Subcutaneous abdominal adipose tissue (tissue), 5 donors: ENCODE data around the gene DPP6.

Experiments used
- H3K27ac ChIP-seq: one replicate; pipeline ENCODE4 v1.7.0; 2013; ENCODE audit warnings: low read depth, mild to moderate bottlenecking, inconsistent platforms, low read length, moderate library complexity
- H3K27me3 ChIP-seq, 5 donors: one replicate each; pipeline ENCODE4 v1.7.0; 2013; ENCODE audit warnings: low read length in 5 of 5, inconsistent platforms in 1 of 5; ENCODE audit not compliant: control insufficient read depth in 5 of 5, insufficient read depth in 4 of 5
- H3K36me3 ChIP-seq, 5 donors: one replicate each; pipeline ENCODE4 v1.7.0; 2013; ENCODE audit warnings: low read length in 5 of 5; ENCODE audit not compliant: control insufficient read depth in 5 of 5, insufficient read depth in 5 of 5
- H3K4me1 ChIP-seq, 5 donors: one replicate each; pipeline ENCODE4 v1.7.0; 2013; ENCODE audit warnings: low read length in 5 of 5, mild to moderate bottlenecking in 3 of 5, moderate library complexity in 1 of 5; ENCODE audit not compliant: control insufficient read depth in 5 of 5, insufficient read depth in 5 of 5
- H3K4me3 ChIP-seq, 5 donors: one replicate each; pipeline ENCODE4 v1.7.0; 2013; ENCODE audit warnings: low read length in 5 of 5, low read depth in 1 of 5
- H3K9ac ChIP-seq, 5 donors: one replicate each; pipeline ENCODE4 v1.7.0; 2013; ENCODE audit warnings: low read length in 5 of 5, mild to moderate bottlenecking in 4 of 5, moderate library complexity in 3 of 5
- H3K9me3 ChIP-seq, 5 donors: one replicate each; pipeline ENCODE4 v1.7.0; 2013; ENCODE audit warnings: low read length in 5 of 5; ENCODE audit not compliant: control insufficient read depth in 5 of 5
- donor health status: healthy.
- donor health status: healthy.
- donor health status: healthy.
- donor health status: healthy.
- donor health status: healthy.

DPP6 gene

DNA sequence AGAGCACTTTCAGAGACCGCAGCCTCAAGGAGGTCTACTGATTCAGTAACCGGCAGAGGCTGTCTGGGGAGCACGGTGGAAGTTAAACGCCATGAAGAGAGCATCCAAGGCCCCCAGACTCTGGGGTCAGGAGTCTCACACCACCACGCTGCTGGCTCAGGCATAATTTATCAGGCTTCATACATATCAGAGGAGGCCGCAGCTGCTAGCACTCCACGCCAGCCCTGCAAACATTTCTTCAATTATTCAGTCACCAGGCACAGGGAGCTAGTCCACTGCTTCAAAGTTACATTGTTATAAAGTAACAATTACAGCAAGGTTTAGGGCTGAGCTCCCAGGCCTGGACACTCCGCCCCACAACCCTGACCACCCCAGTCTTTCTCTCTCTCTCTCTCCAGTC is 852.9 kb downstream of the DPP6 start:
- no peak overlapping the region for H3K4me3 ChIP-seq
- peaks cover 0 to 20% (median 11%) of the 10 kb centered on the region in 5 donors for H3K27me3 ChIP-seq
- H3K27ac ChIP-seq: no peak overlapping the region

DNA sequence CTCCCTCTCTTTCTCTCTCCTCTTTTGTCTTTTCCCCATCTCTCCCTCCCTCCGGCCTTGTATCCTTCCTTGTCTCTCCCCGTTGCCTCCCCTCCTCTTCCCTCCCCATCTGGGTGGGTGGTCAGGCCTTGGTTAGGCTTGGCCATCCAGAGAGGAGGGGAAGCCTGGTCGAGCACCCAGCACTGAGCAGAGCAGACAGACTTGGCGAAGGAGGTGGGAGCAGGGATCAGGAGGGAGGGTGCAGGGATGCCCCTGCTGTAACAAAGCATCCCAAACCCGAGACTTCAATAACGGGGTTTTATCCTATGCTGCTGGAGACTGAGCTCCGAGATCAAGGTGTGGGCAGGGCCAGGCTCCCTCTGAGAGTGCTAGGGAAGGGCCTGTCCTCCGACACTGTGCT is 853.4 kb downstream of the DPP6 start:
- Histone ChIP-seq H3K9ac (no peak overlapping the region), H3K27me3 (peaks cover 0 to 20% (median 14%) of the 10 kb centered on the region in 5 donors), H3K36me3 (no peaks in the 10 kb centered on the region), H3K4me1 (no peaks in the 10 kb centered on the region), H3K9me3 (peaks cover 0 to 9% (median under 1%) of the 10 kb centered on the region in 5 donors), H3K4me3 (no peak overlapping the region), H3K27ac (no peak overlapping the region)

More for the DNA sequence above, 852.9 kb downstream of the DPP6 start:
- Histone ChIP-seq H3K9ac (no peak overlapping the region), H3K36me3 (no peaks in the 10 kb centered on the region), H3K9me3 (peaks cover 0 to 5% (median 0%) of the 10 kb centered on the region in 5 donors), H3K4me1 (no peaks in the 10 kb centered on the region)

DNA sequence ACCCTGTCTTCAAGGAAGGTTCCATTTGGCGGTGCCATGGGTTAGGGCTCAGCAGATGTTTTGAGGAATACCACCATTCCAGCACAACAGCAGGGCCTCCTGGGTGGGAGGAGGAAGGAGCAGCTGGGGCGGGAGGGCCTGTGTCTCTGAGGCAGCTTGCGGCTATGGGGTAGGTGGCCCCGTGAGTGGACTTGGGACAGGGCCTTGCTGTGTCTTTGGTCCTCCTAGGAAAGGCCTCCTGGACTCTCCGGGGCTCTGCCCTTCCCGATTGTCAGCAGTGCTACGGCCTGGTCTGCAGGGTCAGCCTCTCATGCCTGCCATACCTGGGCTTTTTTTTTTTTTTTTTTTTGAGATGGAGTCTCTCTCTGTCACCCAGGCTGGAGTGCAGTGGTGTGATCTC is 854.0 kb downstream of the DPP6 start:
- no peaks in the 10 kb centered on the region for H3K36me3 ChIP-seq
- no peak overlapping the region for H3K9ac ChIP-seq
- no peaks in the 10 kb centered on the region for H3K4me1 ChIP-seq
- peaks cover 0 to 15% (median 6%) of the 10 kb centered on the region in 5 donors for H3K9me3 ChIP-seq
- H3K4me3 ChIP-seq: no peak overlapping the region
- H3K27ac ChIP-seq: no peak overlapping the region
- peaks cover 0 to 20% (median 14%) of the 10 kb centered on the region in 5 donors for H3K27me3 ChIP-seq

DNA sequence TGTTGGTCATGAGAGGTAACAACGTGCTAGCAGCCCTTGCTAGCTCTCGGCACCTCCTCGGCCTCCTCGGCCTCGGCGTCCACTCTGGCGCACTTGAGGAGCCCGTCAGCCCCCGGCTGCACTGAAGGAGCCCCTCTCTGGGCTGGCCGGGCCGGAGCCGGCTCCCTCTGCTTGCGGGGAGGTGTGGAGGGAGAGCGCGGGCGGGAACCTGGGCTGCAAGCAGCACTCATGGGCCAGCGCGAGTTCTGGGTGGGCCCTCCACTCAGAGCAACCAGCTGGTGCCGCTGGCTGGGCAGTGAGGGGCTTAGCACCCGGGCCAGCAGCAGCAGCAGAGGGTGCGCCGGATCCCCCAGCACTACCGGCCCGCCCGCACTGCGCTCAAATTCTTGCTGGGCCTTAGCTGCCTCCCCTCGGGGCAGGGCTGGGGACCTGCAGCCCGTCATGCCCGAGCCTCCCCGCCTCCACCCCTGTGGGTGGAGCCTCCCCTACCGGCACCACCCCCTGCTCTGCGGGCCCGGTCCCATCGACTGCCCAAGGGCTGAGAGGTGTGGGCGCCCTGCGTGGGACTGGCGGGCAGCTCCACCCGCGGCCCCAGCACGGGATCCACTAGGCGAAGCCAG is 854.6 kb downstream of the DPP6 start:
- H3K4me1 ChIP-seq: no peaks in the 10 kb centered on the region
- peaks cover 0 to 17% (median 8%) of the 10 kb centered on the region in 5 donors for H3K9me3 ChIP-seq
- H3K4me3 ChIP-seq: no peak overlapping the region
- H3K36me3 ChIP-seq: no peaks in the 10 kb centered on the region
- H3K9ac ChIP-seq: no peak overlapping the region
- no peak overlapping the region for H3K27ac ChIP-seq
- peaks cover 0 to 20% (median 14%) of the 10 kb centered on the region in 5 donors for H3K27me3 ChIP-seq

- H3K4me3 ChIP-seq: no peak overlapping the region
- H3K27ac ChIP-seq: no peak overlapping the region
- H3K9me3 ChIP-seq: peaks cover 0 to 17% (median 8%) of the 10 kb centered on the region in 5 donors
- H3K36me3 ChIP-seq: no peaks in the 10 kb centered on the region
- no peaks in the 10 kb centered on the region for H3K4me1 ChIP-seq
- H3K9ac ChIP-seq: no peak overlapping the region
- peaks cover 0 to 20% (median 14%) of the 10 kb centered on the region in 5 donors for H3K27me3 ChIP-seq
These were observed 855.7 kb downstream of the DPP6 start for GRCh38 chr7:154907651-154908620.

- peaks cover 0 to 17% (median 8%) of the 10 kb centered on the region in 5 donors for H3K9me3 ChIP-seq
- H3K36me3 ChIP-seq: no peaks in the 10 kb centered on the region
- H3K9ac ChIP-seq: no peak overlapping the region
- H3K27me3 ChIP-seq: peaks cover 7 to 26% (median 19%) of the 10 kb centered on the region in 5 donors
- H3K4me1 ChIP-seq: peaks cover 0 to 10% (median 7%) of the 10 kb centered on the region in 5 donors
- H3K27ac ChIP-seq: no peak overlapping the region
- no peak overlapping the region for H3K4me3 ChIP-seq
These were observed 857.3 kb downstream of the DPP6 start for GRCh38 chr7:154909241-154910105.

DNA sequence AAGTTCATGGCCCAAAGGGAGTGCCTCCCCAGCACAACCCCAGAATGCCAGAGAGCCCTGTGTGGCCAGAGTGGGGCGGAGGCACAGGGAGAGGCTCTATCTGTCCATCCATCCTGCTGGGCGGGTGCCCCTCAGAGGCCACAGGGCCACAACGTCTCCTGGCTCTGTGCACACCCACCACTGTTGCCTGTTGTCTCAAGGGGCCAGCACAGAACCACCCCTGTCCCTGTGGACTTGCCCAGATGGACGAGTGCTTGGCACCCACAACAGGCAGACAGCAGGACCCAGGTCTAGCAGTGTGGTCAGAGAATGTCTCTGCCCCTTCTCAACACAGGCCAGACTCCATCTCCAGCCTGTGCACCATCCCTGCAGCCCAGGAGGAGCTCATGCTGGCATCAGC is 857.9 kb downstream of the DPP6 start:
- Histone ChIP-seq H3K36me3 (no peaks in the 10 kb centered on the region), H3K4me3 (no peak overlapping the region), H3K27me3 (peaks cover 13 to 30% (median 26%) of the 10 kb centered on the region in 5 donors), H3K4me1 (peaks cover 0 to 13% (median 9%) of the 10 kb centered on the region in 5 donors), H3K27ac (no peak overlapping the region), H3K9ac (no peak overlapping the region), H3K9me3 (peaks cover 0 to 17% (median 8%) of the 10 kb centered on the region in 5 donors)

- Histone ChIP-seq H3K36me3 (no peaks in the 10 kb centered on the region), H3K27me3 (peaks cover 14 to 37% (median 30%) of the 10 kb centered on the region in 5 donors)
These were observed 858.8 kb downstream of the DPP6 start for GRCh38 chr7:154910977-154911376.

DNA sequence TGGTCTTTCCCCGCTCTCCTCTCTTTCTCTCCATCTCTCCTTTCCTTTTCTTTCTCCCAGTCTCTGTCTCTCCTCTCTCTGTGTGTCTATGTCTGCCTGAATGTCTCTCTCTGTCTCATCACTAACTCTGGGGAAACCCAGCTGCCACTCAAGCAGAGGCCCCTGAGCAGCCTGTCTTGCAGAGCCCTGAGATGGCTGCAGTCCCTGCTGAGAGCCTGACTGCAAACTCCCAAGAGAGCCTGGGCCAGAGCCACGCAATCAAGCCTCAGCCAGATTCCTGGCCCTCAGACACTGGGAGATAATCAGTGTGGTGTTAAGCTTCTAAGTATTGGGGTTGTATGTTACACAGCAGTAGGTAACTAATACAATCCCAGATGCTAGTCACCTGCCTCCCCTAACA is 859.2 kb downstream of the DPP6 start:
- peaks cover 14 to 39% (median 30%) of the 10 kb centered on the region in 5 donors for H3K27me3 ChIP-seq

More at GRCh38 chr7:154910977-154911376, 858.8 kb downstream of the DPP6 start:
- no peak overlapping the region for H3K27ac ChIP-seq
- H3K4me3 ChIP-seq: no peak overlapping the region
- peaks cover 0 to 17% (median 8%) of the 10 kb centered on the region in 5 donors for H3K9me3 ChIP-seq
- H3K9ac ChIP-seq: no peak overlapping the region
- H3K4me1 ChIP-seq: peaks cover 0 to 13% (median 9%) of the 10 kb centered on the region in 5 donors

More for the DNA sequence above, 859.2 kb downstream of the DPP6 start:
- no peak overlapping the region for H3K27ac ChIP-seq
- H3K9ac ChIP-seq: no peak overlapping the region
- no peak overlapping the region for H3K4me3 ChIP-seq
- H3K4me1 ChIP-seq: peaks cover 0 to 13% (median 9%) of the 10 kb centered on the region in 5 donors
- H3K36me3 ChIP-seq: no peaks in the 10 kb centered on the region
- H3K9me3 ChIP-seq: peaks cover 0 to 17% (median 8%) of the 10 kb centered on the region in 5 donors
